Esophagus squamous epithelium (tissue), 5 donors: ENCODE measurements around the gene EMSY. TPM values are rescaled to one million over a fixed set of nuclear protein-coding genes. Genes with fewer than 3 reads are reported as not detected.

Source experiments
- DNase-seq: peaks from one replicate; lab custom pipeline; 2025; lab: John Stamatoyannopoulos, UW
- H3K27ac ChIP-seq, 4 donors: fragments of 200-600 bp; sonication (generic); one replicate each; pipeline ENCODE4 v1.5.1; 2016 to 2019; ENCODE audit warnings: mild to moderate bottlenecking in 1 of 4
- H3K27me3 ChIP-seq, 4 donors: fragments of 200-600 bp; sonication (generic); 1 replicate in 3 of 4; 2 replicates in 1 of 4; pipeline versions ENCODE4 v1.5.1 to v1.6.0; 2017 to 2021; ENCODE audit warnings: antibody characterized with exemption in 1 of 4
- H3K36me3 ChIP-seq, 3 donors: fragments of 200-600 bp; sonication (generic); one replicate each; pipeline ENCODE4 v1.5.1; 2016 to 2019
- H3K4me1 ChIP-seq, 3 donors: fragments of 200-600 bp; sonication (generic); one replicate each; pipeline ENCODE4 v1.5.1; 2017 to 2019
- H3K4me3 ChIP-seq, 4 donors: fragments of 200-600 bp; sonication (generic); 1 replicate in 3 of 4; 2 replicates in 1 of 4; pipeline ENCODE4 v1.5.1; 2016 to 2019; ENCODE audit warnings: mild to moderate bottlenecking in 2 of 4, moderate library complexity in 1 of 4
- H3K9me3 ChIP-seq, 3 donors: fragments of 200-600 bp; sonication (generic); one replicate each; pipeline ENCODE4 v1.5.1; 2016 to 2019
- POLR2A ChIP-seq, 4 donors: fragments of 450-650 bp; IDR thresholded peaks; one replicate each; pipeline ENCODE4 v1.6.1; 2017; ENCODE audit warnings: antibody characterized with exemption in 4 of 4, mild to moderate bottlenecking in 4 of 4, moderate library complexity in 3 of 4
- WGBS, 2 donors: methylation state at CpG; one replicate each; pipeline ENCODE4 v1.1.5; 2018; 5-methylcytosine and 5-hydroxymethylcytosine counted together
- intact Hi-C: fragments of 100-400 bp; cut with DNase I; formaldehyde crosslinking; loops from one replicate; pipeline ENCODE4 v1.15.0; 2022
- total RNA-seq, 4 donors: library from RNA; depleted of rRNA; stranded (reverse); fragments of >200 nt; gene quantifications; one replicate each; pipeline ENCODE4 v1.1.0, GENCODE V29; 2016
- TF ChIP-seq, protein P1 (sequence below), 6 experiments: fragments of 450-650 bp in 4 of 6; fragments of 200-600 bp in 2 of 6; sonication (generic) in 2 of 6; IDR thresholded peaks; one replicate each; pipeline ENCODE4 v1.5.1; 2016 to 2019; ENCODE audit warnings: antibody characterized with exemption in 6 of 6, mild to moderate bottlenecking in 4 of 6, moderate library complexity in 4 of 6
- donor health status: DM: yes; HTN: yes; CAD: no.

The EMSY gene
- total RNA-seq, 4 donors from 2014 or later = 10.0 to 31.0 (median 22.3) TPM

DNA sequence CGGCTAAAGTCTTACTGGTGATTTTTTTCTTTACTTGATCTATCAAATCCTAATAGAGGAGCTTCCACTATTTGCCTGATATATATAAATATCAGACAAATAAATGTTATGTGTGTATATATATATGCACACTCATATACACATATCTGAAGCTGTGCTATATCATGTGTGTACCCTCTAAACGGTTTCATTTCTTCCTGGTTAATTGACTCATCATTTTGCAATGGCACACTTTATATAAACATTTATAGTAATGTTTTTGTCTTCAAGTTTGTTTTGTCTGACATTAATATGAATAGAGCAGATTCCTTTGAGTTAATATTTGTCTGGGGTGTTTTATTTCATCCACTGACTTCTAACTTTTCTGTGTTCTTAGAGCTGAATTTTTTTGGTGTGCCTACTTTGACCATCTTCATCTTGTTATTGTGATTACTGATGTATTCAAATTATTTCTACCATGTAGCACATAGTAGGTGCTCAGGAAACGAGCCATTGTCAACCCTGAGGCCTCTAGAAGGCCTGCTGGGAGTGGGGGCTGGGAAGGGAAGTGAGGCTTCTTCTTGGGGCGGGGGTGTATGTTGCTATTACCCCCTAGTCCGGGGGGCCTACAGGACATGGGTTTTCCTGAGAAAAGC is 143.1 kb downstream of the EMSY start:
- Histone ChIP-seq H3K9me3 (no peaks in the 10 kb centered on the region), H3K27ac (peak overlapping the region; percentile 45 to 81 (median 64)), H3K36me3 (no peaks in the 10 kb centered on the region), H3K4me3 (no peak overlapping the region), H3K4me1 (peaks cover 0 to 13% (median 13%) of the 10 kb centered on the region in 3 donors), H3K27me3 (no peaks in the 10 kb centered on the region)
- intact Hi-C loops = no loop called here
- DNase-seq = no peak
- 36 to 55% methylated on average over 3 to 5 of the region's 5 CpGs for WGBS, 2 donors
- TF ChIP-seq POLR2A (IDR thresholded peaks at IDR 0.05) = no peak
- TF ChIP-seq, protein P1, sequence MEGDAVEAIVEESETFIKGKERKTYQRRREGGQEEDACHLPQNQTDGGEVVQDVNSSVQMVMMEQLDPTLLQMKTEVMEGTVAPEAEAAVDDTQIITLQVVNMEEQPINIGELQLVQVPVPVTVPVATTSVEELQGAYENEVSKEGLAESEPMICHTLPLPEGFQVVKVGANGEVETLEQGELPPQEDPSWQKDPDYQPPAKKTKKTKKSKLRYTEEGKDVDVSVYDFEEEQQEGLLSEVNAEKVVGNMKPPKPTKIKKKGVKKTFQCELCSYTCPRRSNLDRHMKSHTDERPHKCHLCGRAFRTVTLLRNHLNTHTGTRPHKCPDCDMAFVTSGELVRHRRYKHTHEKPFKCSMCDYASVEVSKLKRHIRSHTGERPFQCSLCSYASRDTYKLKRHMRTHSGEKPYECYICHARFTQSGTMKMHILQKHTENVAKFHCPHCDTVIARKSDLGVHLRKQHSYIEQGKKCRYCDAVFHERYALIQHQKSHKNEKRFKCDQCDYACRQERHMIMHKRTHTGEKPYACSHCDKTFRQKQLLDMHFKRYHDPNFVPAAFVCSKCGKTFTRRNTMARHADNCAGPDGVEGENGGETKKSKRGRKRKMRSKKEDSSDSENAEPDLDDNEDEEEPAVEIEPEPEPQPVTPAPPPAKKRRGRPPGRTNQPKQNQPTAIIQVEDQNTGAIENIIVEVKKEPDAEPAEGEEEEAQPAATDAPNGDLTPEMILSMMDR (IDR thresholded peaks at IDR 0.05) = no peak

DNA sequence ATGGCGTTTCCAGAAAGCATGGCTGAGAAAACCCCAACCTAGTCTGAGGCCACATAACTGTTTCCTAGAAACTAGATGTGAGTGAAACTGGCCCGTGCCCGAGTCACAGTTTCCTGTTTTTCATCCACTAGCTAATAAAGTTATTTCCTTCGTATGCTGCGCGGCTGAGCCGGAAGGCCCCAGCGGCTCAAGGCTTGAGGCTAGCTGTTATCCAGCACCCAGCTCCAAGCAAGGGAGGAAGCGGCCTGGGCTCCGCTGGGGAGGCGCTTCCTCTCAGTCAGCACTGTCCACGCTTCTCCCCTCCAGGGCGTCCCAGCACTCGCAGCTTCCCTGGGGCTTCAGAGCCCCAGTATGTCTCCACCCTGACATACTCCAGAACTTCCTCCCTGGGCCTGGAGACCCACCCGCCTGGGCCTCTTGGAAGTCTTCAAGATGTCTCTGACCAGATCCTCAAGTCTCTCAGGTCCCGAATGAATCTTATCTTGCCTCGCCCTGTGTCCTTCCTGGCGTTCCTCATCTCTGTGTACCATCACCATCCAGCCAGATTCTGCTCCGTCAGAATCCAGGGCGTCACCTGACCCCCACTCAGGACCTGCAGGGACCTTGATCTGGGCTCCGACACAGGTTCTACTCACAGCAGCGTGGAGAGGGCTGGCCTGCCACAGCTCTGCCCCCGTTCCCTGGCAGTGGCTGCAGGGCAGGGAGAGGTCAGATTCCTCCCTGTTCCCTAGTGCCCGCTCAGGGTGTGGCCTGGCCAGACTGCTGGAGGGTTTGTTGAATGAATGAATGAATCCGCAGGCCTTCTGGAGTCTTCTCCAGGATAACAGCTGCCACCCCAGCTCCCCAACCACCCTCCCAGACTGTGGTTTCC is 143.9 kb downstream of the EMSY start:
- no peak for DNase-seq
- no peak for TF ChIP-seq POLR2A (IDR thresholded peaks at IDR 0.05)
- TF ChIP-seq, protein P1 (IDR thresholded peaks at IDR 0.05) = no peak
- H3K27me3 ChIP-seq = no peaks in the 10 kb centered on the region
- H3K9me3 ChIP-seq = no peaks in the 10 kb centered on the region
- WGBS, 2 donors = 60 to 72% methylated on average over 4 to 22 of the region's 25 CpGs
- H3K4me1 ChIP-seq = peaks cover 0 to 13% (median 13%) of the 10 kb centered on the region in 3 donors
- H3K27ac ChIP-seq = peak overlapping the region; percentile 45 to 81 (median 64)
- intact Hi-C loops = no loop called here
- no peak overlapping the region for H3K4me3 ChIP-seq
- no peaks in the 10 kb centered on the region for H3K36me3 ChIP-seq

DNA sequence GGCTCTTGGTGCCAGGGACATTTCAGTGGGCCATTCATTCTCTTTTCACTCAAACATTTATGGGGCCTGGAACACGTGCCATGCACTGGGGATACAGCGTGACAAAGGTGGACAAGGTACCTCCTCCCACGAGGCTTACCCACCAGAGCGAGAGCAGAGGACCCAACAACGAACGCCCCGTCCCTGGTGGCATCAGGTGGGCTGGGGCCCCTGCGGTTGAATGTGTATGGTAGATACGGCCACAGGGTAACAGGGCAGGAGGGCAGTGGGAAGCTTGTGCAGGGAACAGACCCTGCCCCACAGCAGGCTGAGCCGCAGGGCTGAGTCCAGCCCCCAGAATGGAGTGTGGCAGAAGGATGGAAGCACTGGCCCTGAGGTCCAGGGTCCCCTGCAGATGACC is 144.7 kb downstream of the EMSY start:
- TF ChIP-seq, protein P1 (IDR thresholded peaks at IDR 0.05) = no peak
- TF ChIP-seq POLR2A (IDR thresholded peaks at IDR 0.05) = no peak
- Histone ChIP-seq H3K36me3 (no peaks in the 10 kb centered on the region), H3K9me3 (no peaks in the 10 kb centered on the region), H3K4me3 (no peak overlapping the region), H3K27ac (peak overlapping the region in 2 of 4 donors; percentile 75 to 81), H3K27me3 (no peaks in the 10 kb centered on the region), H3K4me1 (peaks cover 0 to 13% (median 13%) of the 10 kb centered on the region in 3 donors)
- WGBS, 2 donors = 89% methylated on average over 10 of the region's 10 CpGs; no CpG with 5 or more reads in 1 of the 2 donors
- intact Hi-C loops = no loop called here
- DNase-seq = no peak

GRCh38 chr11:76589964-76590950 is 145.4 kb downstream of the EMSY start:
- intact Hi-C loops = no loop called here
- no peak for TF ChIP-seq POLR2A (IDR thresholded peaks at IDR 0.05)
- TF ChIP-seq, protein P1 (IDR thresholded peaks at IDR 0.05) = no peak
- Histone ChIP-seq H3K36me3 (no peaks in the 10 kb centered on the region), H3K27ac (no peak overlapping the region), H3K9me3 (no peaks in the 10 kb centered on the region), H3K4me3 (no peak overlapping the region), H3K4me1 (peaks cover 0 to 13% (median 13%) of the 10 kb centered on the region in 3 donors), H3K27me3 (no peaks in the 10 kb centered on the region)
- WGBS, 2 donors = 66 to 80% methylated on average over 5 of the region's 9 CpGs
- no peak for DNase-seq
